GM18498 (cell line): ENCODE results near the gene CNNM3.
A peak's percentile ranks its signal among the peaks of the same experiment; 100 is the strongest.
"Not testable (repeated sequence)": the region's sequence is repeated elsewhere in the genome, so short reads cannot be mapped to it uniquely, and the experiment has no call there.

ENCODE experiments used
- ATAC-seq: cut with Tn5 transposase; IDR thresholded peaks from one replicate; pipeline ENCODE4 v1.9.1; 2021; ENCODE audit warnings: mild to moderate bottlenecking, moderate library complexity; ENCODE audit not compliant: unreplicated experiment

Gene CNNM3

GRCh38 chr2:96816127-96816835 is at the start of gene CNNM3:
TSS of gene CNNM3 (plus strand) at chr2:96816268. CDS start at chr2:96816278, 10 bp downstream.
- peak; percentile 92 for ATAC-seq

- no peak for ATAC-seq
These were observed 48.8 kb upstream of the CNNM3 start for GRCh38 chr2:96767135-96767871.

- ATAC-seq: peak; percentile 48
These were observed 47.9 kb upstream of the CNNM3 start for GRCh38 chr2:96768083-96768561.

DNA sequence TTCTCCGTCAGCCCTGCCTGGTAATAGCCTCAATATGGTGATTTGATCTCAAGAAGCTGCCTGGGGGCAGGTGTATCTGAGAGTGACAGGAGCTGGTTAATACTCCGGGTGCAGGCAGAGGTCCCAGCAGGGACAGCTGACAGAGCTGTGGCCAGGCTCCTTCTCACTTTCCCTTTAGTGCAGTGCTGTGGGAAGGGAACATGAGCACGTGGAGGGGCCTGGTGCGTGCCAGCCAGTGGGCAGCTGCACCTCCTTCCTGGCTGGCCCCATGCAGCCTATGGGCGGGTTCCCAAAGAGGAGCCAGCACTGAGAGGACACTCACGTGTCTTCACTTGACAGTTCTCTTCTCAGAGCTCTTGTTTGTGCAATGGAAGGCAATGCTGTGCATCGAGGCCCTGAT is 46.3 kb upstream of the CNNM3 start:
- ATAC-seq: no peak

GRCh38 chr2:96770442-96771202 is 45.4 kb upstream of the CNNM3 start:
- ATAC-seq: no peak

DNA sequence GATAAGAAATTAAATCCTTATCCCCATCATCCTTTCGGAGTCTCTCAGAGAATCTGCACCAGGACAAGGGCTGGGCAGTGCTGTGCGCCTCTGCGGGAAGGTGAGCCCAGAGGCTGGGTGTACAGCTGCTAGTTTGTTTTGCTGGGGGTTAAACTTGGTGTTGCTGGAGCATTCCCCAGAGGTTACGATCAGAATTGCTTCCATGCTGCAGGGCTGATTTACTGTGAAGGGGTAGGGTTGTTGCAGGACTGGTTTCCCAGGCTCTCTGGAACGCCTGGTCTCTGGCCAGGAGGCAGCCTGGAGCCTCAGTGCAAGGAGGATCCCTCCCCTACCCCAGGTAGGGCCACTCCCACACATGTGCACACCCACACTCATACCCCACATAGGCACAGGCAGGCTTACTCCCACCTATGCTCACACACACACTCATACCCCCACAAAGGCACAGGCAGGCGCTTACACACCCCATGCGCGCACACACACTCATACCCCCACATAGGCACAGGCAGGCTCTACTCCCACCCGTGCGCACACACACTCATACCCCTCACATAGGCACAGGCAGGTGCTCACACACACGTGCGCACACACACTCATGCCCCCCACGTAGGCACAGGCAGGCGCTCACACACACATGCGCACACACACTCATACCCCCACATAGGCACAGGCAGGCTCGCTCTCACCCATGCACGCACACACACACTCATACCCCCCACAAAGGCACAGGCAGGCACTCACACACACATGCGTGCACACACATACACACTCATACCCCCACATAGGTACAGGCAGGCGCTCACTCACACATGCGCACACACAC is 44.1 kb upstream of the CNNM3 start:
- ATAC-seq: no peak

- ATAC-seq: no peak
These were observed 43.0 kb upstream of the CNNM3 start for GRCh38 chr2:96772903-96773671.

DNA sequence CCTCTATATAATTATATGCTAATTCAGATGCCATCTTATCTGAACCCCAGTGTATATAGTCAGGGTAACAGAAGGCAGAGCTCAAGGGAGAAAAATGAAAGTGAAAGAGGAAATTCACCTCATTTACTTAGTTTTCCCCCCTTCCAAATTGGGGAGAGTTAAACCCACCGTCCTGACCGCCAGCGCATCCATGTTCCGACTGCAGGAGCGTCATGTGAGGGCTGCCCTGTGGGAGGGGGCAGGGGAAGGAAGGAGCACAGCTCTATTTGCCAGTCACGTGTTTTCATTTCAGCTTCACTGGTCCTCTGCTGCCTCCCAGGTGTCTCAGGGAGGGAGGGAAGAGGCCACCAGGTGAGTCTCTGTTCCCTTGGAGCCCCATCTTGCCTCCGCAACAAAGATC is 42.1 kb upstream of the CNNM3 start:
- peak; percentile 40 for ATAC-seq

GRCh38 chr2:96775160-96775559 is 40.9 kb upstream of the CNNM3 start:
- no peak for ATAC-seq

GRCh38 chr2:96783388-96783787 is 32.7 kb upstream of the CNNM3 start:
- ATAC-seq: no peak

DNA sequence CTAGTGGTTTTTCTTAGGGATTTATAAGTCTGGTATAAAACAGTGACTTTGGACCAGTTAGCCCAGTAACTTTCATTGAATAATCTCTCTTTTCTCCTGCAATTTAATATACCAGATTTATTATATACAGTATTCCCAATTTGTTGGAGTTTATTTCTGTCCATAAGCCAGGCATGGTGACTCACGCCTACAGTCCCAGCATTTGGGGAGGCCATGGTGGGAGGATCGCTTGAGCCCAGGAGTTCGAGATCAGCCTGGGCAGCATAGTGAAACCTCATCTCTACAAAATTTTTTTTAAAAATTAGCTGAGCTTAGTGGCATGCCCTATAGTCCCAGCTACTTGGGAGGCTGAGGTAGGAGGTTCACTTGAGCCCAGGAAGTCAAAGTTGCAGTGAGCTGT is 28.7 kb upstream of the CNNM3 start:
- ATAC-seq: no peak

DNA sequence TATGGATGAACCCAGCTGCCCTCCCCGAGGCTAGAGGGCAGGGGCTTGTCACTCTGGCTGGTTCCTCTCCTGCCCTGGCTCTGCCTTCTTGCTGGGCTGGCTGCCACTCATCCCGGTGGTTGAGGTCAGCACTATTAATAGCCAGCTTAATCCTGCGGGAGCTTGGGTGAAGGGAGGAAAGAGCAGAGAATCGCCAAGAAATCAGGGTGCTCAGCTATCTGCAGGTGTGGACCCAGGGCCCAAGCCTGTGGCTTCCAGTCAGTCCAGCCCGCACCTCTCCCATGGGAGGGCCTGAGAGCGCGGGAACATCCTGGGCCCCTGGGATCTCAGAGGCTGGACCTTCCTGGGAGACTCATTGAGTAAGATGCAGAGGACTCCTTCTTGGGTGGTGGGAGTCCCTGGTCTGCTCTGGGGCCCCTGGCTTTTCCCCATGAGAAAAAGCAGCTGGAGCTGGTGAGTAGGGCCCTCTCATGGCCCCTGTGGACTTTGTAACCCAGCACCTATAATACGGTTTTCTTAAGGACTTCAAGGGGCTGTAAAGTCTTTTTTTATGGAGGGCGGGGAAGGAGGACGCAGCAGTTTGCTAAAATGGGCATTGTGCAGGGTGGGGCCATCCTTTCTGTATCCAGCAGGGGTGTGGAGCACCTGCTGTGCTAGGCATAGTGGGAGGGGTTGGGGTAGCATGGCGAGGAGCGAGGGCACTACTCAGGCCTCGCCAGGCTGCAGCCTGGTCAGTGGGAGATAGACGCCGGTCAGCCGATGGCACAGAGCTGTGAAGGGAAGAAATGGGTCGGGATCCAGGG is 27.4 kb upstream of the CNNM3 start:
- ATAC-seq: no peak

GRCh38 chr2:96789245-96789617 is 26.8 kb upstream of the CNNM3 start:
- ATAC-seq: no peak

DNA sequence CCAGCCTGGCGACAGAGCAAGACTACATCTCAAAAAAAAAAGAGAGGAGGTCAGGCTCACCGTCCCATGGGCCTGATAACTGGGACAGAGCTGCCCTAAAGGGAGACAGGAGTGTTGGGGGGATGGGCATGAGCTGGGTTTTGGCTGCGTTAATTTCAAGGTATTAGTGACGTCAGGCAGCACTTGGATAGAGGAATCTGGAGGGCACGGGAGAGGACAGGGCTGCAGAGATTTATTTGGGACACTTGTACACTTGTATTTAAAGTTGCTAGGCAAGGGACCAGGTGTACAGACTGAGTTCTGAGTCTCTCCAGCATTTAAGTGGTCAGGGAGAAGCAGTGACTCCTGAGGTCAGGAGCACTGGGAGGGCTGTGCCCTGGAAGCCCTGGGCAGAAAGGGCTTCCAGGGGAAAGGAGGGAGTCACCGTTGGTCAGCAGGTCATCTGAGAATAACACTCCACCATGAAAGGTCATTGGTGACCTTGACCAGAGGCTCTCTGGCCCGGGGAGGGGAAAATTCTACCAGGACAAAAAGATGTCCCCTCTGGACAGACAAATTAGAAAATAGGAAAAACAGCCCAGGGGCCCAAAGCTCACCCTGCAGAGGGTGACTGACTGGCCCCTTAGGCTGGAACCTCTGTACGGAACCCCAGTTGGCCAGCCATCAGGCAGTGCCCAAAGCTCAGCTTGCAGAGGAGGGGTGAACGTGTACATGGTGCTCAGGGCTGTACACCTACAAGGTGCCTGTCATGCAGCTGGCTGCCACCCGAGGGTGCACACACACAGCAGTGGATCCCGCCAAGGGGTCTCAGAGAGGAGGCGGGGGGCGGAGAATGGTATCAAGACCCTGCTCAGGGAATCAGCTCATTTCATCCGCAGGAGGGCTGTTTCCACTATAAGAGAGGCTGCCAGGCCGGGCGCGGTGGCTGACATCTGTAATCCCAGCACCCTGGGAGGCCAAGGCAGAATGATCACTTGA is 23.0 kb upstream of the CNNM3 start:
- no peak for ATAC-seq

GRCh38 chr2:96795076-96795475 is 21.0 kb upstream of the CNNM3 start:
- no peak for ATAC-seq

DNA sequence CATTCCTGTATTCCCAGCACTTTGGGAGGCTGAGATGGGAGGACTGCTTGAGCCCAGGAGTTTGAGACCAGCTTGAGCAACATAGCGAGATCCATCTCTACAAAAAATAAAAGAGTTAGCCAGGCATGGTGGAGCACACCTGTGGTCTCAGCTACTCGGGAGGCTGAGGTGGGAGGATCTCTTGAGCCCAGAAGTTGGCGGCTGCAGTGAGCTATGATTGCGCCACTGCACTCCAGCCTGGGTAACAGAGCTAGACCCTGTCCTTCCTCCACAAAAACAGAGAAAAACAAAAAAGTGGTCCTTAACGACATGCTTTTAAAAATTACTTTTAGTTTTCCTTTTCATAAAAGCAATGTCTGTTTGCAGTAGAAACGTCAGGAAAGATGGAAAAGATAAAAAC is 19.6 kb upstream of the CNNM3 start:
- not testable (repeated sequence) for ATAC-seq

GRCh38 chr2:96797066-96797625 is 18.9 kb upstream of the CNNM3 start:
- no peak for ATAC-seq
